RPMI7951 (cell line): ENCODE measurements around the gene SPAG17. TPM values are rescaled to one million over a fixed set of nuclear protein-coding genes. Genes with fewer than 3 reads are reported as not detected.
A peak's percentile ranks its signal among the peaks of the same experiment; 100 is the strongest.

Experiments
- DNase-seq: peaks from one replicate; pipeline ENCODE4 v3.0.0-alpha.2; 2012; ENCODE audit warnings: low read depth
- total RNA-seq: library from RNA; depleted of rRNA; stranded (reverse); fragments of >200 nt; shearing (Covaris generic); gene quantifications from 2 replicates; pipeline ENCODE4 v1.2.3, GENCODE V29; 2014; rRNA removed

Gene SPAG17
- total RNA-seq, result not detected in 2 replicates

GRCh38 chr1:118185084-118185832, at the start of gene SPAG17:
SPAG17 (minus strand) TSS chr1:118185228; CDS start chr1:118185157, 71 bp downstream.
- peak; percentile 50 for DNase-seq

- DNase-seq, result no peak
Observed at GRCh38 chr1:118225471-118225870, 40.4 kb upstream of the SPAG17 start.

- DNase-seq, result no peak
Observed at GRCh38 chr1:118223426-118223825, 38.4 kb upstream of the SPAG17 start.

- DNase-seq, result no peak
Observed at GRCh38 chr1:118219438-118219837, 34.4 kb upstream of the SPAG17 start.

DNA sequence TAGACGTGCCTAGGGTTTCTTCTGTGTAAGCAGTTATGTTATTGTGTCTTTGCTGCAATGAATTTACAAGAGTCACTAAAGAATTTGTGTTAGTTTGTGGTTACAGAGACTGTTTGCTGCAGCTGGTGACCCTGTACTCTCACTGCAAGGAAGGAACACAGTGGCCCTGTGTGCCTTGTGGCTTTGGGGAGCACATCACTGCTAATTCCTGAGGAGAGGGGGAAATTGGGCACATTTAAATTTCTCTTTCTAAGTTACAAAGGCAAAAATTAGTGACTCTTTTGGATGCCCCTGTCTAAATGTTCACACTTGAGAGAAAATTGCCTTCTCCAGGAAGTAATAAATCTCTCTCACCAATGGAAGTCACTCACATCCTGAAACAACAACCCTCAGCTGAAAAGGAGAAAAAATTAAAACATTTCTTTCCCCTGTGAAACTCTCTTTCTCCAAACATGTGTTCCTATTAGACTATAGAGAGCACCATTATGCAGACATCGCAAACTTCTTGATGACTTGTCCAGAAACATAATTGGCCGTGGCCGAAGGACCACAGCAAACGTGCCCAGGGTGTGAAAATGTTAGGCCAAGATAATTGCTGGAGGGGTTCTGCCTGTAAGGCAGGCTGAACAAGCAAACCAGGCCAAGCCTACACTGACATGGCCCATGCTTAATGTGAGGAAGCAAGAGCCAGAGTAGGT, 32.3 kb upstream of the SPAG17 start:
- DNase-seq, result peak; percentile 39

- no peak for DNase-seq
Observed at GRCh38 chr1:118214866-118215265, 29.8 kb upstream of the SPAG17 start.

- DNase-seq, result no peak
Observed at GRCh38 chr1:118210723-118211110, 25.7 kb upstream of the SPAG17 start.

- no peak for DNase-seq
Observed at GRCh38 chr1:118210051-118210722, 25.2 kb upstream of the SPAG17 start.

GRCh38 chr1:118209648-118210047, 24.6 kb upstream of the SPAG17 start:
- DNase-seq, result no peak

DNA sequence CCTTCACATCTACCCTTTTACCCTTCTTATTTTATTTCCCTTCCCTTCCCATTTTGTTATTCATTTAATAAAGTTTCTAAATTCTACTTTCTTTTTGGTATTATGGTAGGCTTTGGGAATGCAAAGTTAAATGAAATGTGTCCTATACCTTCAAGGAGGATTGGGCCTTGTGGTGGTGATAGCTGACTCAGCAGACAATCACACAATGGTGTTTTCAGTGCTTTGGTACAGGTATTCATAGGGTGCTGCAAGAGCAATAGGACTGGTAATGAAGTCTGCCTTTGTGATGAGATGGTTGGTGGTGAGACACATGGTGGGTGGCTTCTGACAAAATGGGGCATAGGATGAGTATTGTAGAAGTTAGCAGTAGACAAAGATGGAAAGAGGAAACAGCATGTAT, 21.9 kb upstream of the SPAG17 start:
- no peak for DNase-seq

DNA sequence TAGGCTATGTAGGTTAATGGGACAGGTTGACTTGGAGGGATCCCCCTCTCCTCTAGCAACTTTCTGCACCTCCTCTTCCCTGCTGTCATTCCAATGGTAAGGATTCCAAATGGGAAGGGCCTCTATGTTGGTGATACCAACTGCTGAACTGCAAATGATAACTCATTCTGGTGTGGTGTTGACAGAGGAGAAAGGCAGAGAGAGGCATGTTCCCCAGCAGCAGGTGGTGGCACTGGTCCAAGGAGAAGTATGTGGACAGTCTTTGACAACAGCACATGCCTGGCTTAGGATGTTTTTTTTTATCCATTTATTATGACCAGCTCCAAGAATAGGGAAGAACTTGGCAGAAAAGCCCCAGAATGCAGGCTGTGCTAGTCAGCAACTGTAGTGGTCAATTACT, 19.6 kb upstream of the SPAG17 start:
- no peak for DNase-seq

- DNase-seq, result no peak
Observed at GRCh38 chr1:118204105-118204504, 19.1 kb upstream of the SPAG17 start.

DNA sequence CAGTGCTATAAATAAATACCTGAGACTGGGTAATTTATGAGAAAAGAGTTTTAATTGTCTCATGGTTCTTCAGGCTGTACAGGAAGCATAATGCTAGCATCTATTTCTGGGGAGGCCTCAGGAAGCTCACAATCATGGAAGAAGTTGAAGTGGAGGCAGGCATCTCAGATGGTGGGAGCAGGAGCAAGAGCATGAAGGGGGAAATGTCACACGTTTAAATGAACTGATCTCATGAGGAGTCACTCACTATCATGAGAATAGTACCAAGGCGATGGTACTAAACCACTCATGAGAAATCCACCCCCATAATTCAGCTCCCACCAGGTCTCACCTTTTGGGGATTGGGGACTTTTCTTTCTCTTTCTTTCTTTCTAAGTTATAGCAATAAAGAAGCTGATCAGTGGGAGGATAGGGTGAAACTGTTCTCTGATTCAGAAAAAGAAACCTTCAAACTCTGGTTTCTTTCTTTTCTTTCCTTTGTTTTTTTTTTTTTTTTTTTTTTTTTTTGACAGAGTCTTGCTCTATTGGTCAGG, 17.1 kb upstream of the SPAG17 start:
- DNase-seq, result no peak

DNA sequence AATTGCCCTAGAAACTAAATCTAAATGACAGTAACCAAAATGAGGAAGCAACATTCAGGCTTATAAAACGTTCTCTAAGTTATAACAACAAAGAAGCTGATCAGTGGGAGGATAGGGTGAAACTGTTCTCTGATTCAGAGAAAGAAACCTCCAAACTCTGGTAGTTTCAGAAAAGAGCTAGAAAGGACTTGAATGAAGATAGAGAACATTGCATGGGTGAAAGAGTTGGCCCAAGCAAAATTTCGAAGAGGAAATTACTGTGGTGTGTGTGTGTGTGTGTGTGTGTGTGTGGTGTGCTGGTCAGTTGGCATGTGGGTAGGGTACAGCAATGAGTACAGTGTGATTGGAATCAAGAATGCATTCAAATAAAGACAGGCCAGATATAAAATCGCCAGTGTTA, 16.5 kb upstream of the SPAG17 start:
- DNase-seq, result no peak

GRCh38 chr1:118200836-118201235, 15.8 kb upstream of the SPAG17 start:
- no peak for DNase-seq

DNA sequence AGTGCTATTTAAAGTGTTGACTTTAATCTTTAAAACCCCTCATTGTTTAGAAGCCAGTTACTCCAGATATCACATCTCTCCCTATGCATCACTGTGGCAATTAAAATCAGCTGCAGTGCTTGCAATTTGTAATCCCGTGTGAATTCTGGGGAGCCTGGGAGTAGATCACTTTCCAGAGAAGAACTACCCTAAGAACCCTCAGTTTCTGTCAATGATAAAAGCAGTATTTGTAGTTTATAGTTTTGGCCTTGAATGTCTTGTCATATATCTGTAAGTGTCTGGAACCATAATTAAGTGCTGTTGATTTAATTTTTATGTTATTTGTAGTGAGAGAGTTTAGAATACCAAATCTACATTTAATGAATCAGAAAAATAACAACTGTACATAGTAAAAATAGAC, 5.5 kb upstream of the SPAG17 start:
- DNase-seq, result no peak

DNA sequence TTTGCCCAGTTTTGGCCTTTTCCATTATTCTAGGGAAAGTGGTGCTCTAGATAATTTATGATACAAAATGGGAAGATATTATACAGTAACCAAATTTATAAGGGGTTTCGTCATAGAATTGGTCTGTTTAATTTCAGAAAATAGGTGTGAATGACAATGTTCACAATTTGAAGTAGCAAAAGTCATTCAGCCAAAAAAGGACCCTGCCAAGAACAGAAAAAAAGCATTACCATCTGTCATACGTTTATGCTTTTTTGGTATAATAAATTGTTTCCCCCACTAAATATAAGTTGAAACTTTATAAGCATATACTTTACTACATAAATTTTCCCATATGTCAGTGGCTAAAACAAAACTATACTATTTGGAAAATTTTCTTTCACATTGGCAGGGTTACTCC, 4.5 kb upstream of the SPAG17 start:
- no peak for DNase-seq

DNA sequence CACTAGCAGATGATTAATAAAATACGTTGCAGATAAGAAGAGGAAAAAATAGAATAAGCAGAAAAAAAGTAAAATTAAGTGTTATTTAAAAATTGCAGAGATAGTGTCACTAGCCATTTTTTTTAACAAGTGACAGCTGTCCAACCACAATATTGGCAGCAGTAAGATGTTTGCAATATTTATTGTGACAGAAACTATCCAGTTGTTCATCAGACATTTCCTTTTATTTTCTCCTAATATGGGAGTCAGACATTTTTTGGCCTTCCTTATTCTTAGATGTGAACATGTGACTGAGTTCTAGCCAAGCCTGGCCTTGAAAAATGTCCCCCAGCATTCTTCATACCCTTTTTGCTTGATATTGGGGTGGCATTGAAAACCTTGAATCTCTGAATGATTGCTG, 3.4 kb upstream of the SPAG17 start:
- no peak for DNase-seq

DNA sequence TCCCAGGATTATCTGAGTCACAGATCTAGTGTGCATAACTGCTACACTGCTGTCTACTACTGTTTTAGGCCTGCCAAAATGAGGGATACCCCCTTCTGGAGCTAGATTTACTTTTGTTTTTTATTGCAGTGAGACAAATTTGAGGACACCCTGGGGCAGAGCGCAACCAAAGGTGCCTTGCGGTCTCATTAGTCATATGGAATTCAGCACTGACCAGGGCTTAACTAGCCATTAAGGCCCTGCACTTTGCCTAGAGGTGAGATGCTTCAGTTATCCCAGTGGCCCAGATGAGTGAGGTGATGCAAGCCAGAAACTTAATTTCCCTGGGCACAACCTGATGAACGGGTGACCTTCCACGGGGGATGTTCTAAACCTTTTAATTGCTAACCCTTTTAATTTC, 998 bp upstream of the SPAG17 start:
- DNase-seq, result no peak

DNA sequence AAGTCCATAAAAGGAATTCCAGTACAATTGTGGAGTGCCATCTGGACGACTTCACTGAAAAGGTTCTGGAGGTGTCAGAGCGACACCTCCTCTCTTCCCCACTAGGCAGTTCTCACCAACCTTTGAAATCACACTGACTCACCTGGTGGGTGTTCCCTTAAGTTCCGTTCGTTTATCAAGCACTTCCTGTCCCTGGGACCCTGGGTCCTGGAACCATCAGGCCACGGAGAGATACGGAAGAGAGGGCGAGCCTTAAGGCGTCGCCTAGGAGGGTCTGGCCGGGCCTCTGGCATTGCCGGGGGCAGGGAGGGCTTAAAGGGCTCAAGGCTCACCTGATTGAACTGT, 317 bp downstream of the SPAG17 start:
- no peak for DNase-seq

DNA sequence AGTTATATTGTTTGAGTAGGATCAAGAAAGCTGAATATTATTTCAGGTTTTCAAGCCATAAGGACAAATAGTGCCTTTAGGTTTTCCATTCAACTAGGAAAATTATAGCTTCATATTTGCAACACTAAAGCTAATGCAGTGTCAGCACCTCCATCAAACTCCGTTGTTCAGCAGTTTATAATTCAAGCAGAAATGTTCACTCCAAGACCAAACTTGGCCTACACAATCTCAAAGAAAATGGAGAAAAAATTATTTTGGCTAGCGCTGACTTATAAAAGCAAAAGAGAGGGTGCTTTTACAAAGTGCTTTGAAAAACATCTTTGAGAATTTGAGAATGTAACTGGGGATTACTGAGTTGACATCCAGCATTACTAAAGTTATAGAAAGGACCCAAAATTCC, 1.4 kb downstream of the SPAG17 start:
- no peak for DNase-seq

DNA sequence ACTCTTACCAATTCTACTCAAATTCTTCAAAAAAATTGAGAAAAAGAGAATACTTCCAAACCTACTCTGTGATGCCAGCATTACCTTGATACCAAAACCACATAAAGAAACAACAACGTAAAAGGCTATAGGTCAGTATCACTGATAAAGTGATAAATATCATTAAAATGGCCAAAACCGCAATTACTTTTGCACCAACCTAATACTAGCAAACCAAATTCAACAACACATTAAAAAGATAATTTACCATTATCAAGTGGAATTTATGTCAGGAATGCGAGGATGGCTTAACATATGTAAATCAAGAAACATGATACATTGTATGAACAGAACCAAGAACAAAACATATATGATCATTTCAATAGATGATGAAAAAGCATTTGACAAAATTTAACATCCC, 7.0 kb downstream of the SPAG17 start:
- no peak for DNase-seq

- DNase-seq, result no peak
Observed at GRCh38 chr1:118169016-118169415, 16.0 kb downstream of the SPAG17 start.
